Skeletal muscle satellite cell (primary cell): ENCODE measurements around the gene ANKRD55.
"Not testable (repeated sequence)": the region's sequence is repeated elsewhere in the genome, so short reads cannot be mapped to it uniquely, and the experiment has no call there.

ENCODE experiments used
- H3K27me3 ChIP-seq: 2 replicates; pipeline ENCODE4 v1.7.0; 2013; ENCODE audit warnings: low read length; ENCODE audit not compliant: control insufficient read depth, insufficient read depth
- H3K36me3 ChIP-seq: 2 replicates; pipeline ENCODE4 v1.7.0; 2013; ENCODE audit warnings: mild to moderate bottlenecking, control low read depth, low read length; ENCODE audit not compliant: insufficient read depth
- H3K4me1 ChIP-seq: 2 replicates; pipeline ENCODE4 v1.7.0; 2013; ENCODE audit warnings: low read length; ENCODE audit not compliant: control insufficient read depth, insufficient read depth
- H3K4me2 ChIP-seq: 2 replicates; pipeline ENCODE4 v1.7.0; 2013; ENCODE audit warnings: mild to moderate bottlenecking, low read length
- H3K4me3 ChIP-seq: 2 replicates; pipeline ENCODE4 v1.7.0; 2013; ENCODE audit warnings: low read length
- H3K9ac ChIP-seq: 2 replicates; pipeline ENCODE4 v1.7.0; 2013; ENCODE audit warnings: mild to moderate bottlenecking, low read depth, low read length, moderate library complexity
- H3K9me3 ChIP-seq: replicated peaks from 2 replicates; pipeline ENCODE4 v1.7.0; 2013; ENCODE audit warnings: mild to moderate bottlenecking, control low read depth, low read length

ANKRD55 gene

GRCh38 chr5:56094579-56095361, 138.4 kb downstream of the ANKRD55 start:
- peaks cover 19% of the 10 kb centered on the region for H3K4me1 ChIP-seq
- no peak overlapping the region for H3K4me3 ChIP-seq
- H3K36me3 ChIP-seq = no peaks in the 10 kb centered on the region
- H3K9me3 ChIP-seq = no peaks in the 10 kb centered on the region
- no peaks in the 10 kb centered on the region for H3K27me3 ChIP-seq
- H3K9ac ChIP-seq = no peak overlapping the region
- H3K4me2 ChIP-seq = no peak overlapping the region

- Histone ChIP-seq H3K27me3 (no peaks in the 10 kb centered on the region), H3K36me3 (no peaks in the 10 kb centered on the region), H3K4me1 (peaks cover 17% of the 10 kb centered on the region), H3K4me3 (no peak overlapping the region), H3K9ac (no peak overlapping the region), H3K4me2 (no peak overlapping the region), H3K9me3 (no peaks in the 10 kb centered on the region)
These were observed 139.2 kb downstream of the ANKRD55 start for GRCh38 chr5:56093970-56094369.

DNA sequence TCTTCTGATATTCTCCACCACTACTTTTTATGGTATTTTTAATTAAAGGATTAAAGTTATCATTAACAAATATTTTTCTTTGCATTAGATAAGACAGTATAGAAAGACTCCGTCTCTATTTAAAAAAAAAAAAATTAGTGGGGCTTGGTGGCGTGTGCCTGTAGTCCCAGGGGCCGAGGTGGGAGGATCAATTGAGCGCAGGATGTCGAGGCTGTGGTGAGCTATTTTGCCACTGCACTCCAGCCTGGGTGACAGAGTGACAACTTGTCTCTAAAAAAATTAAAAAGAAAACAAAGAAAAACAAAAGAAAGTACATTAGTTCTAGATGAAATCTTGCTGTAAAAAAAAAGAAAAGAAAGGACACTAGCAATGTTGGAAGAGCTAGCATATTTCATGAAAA, 141.0 kb downstream of the ANKRD55 start:
- Histone ChIP-seq H3K4me2 (no peak overlapping the region), H3K36me3 (no peaks in the 10 kb centered on the region), H3K9ac (no peak overlapping the region), H3K9me3 (no peaks in the 10 kb centered on the region), H3K4me3 (no peak overlapping the region), H3K4me1 (peaks cover 14% of the 10 kb centered on the region), H3K27me3 (no peaks in the 10 kb centered on the region)

DNA sequence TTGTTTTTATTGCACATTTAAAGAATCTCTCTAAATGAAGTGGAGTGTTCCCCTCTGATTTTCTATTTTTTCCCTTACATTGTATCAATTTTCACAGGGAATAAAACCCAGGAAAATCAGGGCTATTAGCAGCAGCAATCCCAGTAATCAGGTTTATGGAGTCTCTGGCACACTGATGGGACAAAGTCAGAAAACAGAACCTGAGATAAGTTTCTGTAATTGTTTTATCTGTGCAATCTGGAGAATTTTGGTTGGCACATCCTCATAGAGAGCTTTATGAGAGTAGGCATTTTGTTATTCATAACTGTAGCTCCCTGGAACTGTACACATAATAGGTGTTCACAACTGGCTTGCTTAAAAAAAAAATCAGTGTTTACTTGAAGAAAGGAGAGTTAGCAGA, 141.5 kb downstream of the ANKRD55 start:
- no peaks in the 10 kb centered on the region for H3K9me3 ChIP-seq
- no peak overlapping the region for H3K4me3 ChIP-seq
- no peak overlapping the region for H3K4me2 ChIP-seq
- no peak overlapping the region for H3K9ac ChIP-seq
- peaks cover 14% of the 10 kb centered on the region for H3K4me1 ChIP-seq
- H3K36me3 ChIP-seq = no peaks in the 10 kb centered on the region
- H3K27me3 ChIP-seq = no peaks in the 10 kb centered on the region

DNA sequence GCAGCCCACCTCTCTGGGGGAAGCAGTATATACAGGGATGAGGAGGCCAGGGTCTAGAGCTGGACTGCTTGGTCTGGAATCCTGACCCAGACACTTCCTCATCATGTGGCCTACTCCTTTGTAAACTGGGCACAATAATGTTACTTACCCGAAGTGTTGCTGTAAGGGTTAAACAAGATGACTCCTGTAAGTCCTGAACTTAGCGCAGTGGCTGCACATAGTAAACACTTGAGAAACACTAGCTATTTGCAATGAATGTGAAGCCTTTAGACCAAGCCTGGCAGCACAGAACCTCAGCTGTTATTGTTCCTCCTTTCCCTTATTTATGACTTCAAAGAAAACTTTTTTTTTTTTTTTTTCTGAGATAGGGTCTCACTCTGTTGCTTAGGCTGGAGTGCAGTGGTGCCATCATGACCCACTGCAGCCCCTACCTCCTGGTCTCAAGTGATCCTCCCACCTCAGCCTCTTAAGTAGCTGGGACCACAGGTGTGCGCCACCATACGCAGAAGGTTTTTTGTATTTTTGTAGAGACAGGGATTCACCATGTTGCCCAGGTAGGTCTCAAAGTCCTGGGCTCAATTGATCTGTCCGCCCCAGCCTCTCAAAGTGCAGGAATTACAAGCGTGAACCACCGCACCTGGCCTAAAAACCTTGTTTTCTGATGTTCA, 142.2 kb downstream of the ANKRD55 start:
- H3K36me3 ChIP-seq = no peaks in the 10 kb centered on the region
- H3K9ac ChIP-seq = no peak overlapping the region
- peaks cover 14% of the 10 kb centered on the region for H3K4me1 ChIP-seq
- H3K9me3 ChIP-seq = no peaks in the 10 kb centered on the region
- H3K4me3 ChIP-seq = no peak overlapping the region
- H3K4me2 ChIP-seq = no peak overlapping the region
- H3K27me3 ChIP-seq = no peaks in the 10 kb centered on the region

GRCh38 chr5:56088967-56089829, 143.9 kb downstream of the ANKRD55 start:
- peaks cover 14% of the 10 kb centered on the region for H3K4me1 ChIP-seq
- H3K4me3 ChIP-seq = no peak overlapping the region
- H3K9me3 ChIP-seq = no peaks in the 10 kb centered on the region
- H3K27me3 ChIP-seq = no peaks in the 10 kb centered on the region
- no peaks in the 10 kb centered on the region for H3K36me3 ChIP-seq
- peak overlapping the region; percentile 28 for H3K4me2 ChIP-seq
- no peak overlapping the region for H3K9ac ChIP-seq

GRCh38 chr5:56088431-56088949, 144.6 kb downstream of the ANKRD55 start:
- H3K4me1 ChIP-seq = peaks cover 14% of the 10 kb centered on the region
- H3K4me3 ChIP-seq = no peak overlapping the region
- H3K9ac ChIP-seq = no peak overlapping the region
- no peaks in the 10 kb centered on the region for H3K9me3 ChIP-seq
- H3K36me3 ChIP-seq = no peaks in the 10 kb centered on the region
- H3K4me2 ChIP-seq = peak overlapping the region; percentile 28
- no peaks in the 10 kb centered on the region for H3K27me3 ChIP-seq

DNA sequence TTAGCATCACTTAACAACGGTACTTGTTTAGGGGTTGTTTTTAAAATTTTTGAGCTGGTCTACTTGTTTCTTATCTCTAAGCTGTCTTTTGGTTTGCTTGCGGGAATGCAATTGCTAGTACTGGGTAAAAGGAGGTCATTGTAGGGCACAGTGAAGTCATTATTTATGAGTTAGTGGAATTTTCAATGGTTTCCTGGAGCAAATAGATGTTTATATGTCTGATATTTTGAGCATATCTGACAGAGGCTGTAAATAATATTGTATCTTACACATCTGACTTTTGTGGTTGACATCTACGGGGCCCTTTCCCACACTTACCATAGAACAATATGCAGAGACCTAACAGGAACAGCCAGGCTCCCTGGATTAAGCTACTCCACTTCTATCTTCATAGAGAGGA, 147.9 kb downstream of the ANKRD55 start:
- no peak overlapping the region for H3K9ac ChIP-seq
- H3K9me3 ChIP-seq = no peaks in the 10 kb centered on the region
- H3K36me3 ChIP-seq = no peaks in the 10 kb centered on the region
- H3K4me2 ChIP-seq = no peak overlapping the region
- H3K4me1 ChIP-seq = peaks cover 14% of the 10 kb centered on the region
- H3K27me3 ChIP-seq = no peaks in the 10 kb centered on the region
- H3K4me3 ChIP-seq = no peak overlapping the region

GRCh38 chr5:56083286-56083854, 149.8 kb downstream of the ANKRD55 start:
- Histone ChIP-seq H3K9ac (no peak overlapping the region), H3K4me3 (no peak overlapping the region)

DNA sequence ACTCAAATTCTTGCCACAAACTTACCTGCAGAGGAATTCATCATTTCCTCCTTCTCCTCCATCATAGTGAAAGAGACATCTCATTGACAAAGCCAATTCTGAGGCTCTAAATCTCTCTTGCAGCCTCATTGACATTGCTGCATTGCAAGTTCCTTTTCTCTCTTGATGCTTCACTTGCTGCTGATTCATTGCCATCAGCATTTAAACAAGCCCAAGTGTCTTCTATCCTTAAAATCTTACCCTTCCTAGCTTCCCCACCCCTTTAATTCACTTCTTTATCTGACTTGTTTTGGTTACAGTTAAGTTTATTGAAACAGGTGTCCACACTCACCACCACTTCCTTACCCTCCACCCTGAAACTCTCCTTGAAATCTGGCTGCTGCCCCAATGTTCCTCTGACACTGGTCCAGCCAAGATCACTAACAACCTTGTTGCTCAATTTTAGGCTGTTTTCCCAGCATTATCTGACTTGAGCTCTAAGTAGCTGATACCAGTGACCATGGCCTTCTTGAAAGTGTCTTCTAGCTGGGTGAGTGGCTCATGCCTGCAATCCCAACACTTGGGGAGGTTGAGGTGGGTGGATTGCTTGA, 152.0 kb downstream of the ANKRD55 start:
- H3K27me3 ChIP-seq, H3K9me3 ChIP-seq, H3K4me3 ChIP-seq, H3K4me1 ChIP-seq, H3K36me3 ChIP-seq, H3K4me2 ChIP-seq, H3K9ac ChIP-seq: not testable (repeated sequence)

More at GRCh38 chr5:56083286-56083854, 149.8 kb downstream of the ANKRD55 start:
- H3K36me3 ChIP-seq = no peaks in the 10 kb centered on the region
- no peaks in the 10 kb centered on the region for H3K9me3 ChIP-seq
- no peak overlapping the region for H3K4me2 ChIP-seq
- H3K4me1 ChIP-seq = peaks cover 7% of the 10 kb centered on the region
- no peaks in the 10 kb centered on the region for H3K27me3 ChIP-seq
